Renal cortex interstitium (tissue), 15 donors: Measurements from ENCODE around the gene ZBTB4. TPM values are rescaled to one million over a fixed set of nuclear protein-coding genes. Genes with fewer than 3 reads are reported as not detected.
A peak's percentile ranks its signal among the peaks of the same experiment; 100 is the strongest.

Experiments used
- DNase-seq, 11 donors: peaks; one replicate each; pipeline ENCODE4 v3.0.0-alpha.2; 2013; ENCODE audit warnings: low read depth in 9 of 11, low spot score in 4 of 11; ENCODE audit errors: extremely low read depth in 1 of 11
- long read RNA-seq, 16 experiments: transcript quantifications; one replicate each; lab custom pipeline, GENCODE V29; 2026
- polyA plus RNA-seq, 3 donors: library from polyadenylated mRNA; unstranded; fragments of 120-200 nt; gene quantifications; one replicate each; pipeline ENCODE4 v1.2.1, GENCODE V29; 2013; ENCODE audit not compliant: insufficient read length in 3 of 3

Gene ZBTB4
- polyA plus RNA-seq, result 10 to 100 TPM; 34.9 to 54.9 (median 40.9) TPM
- long read RNA-seq, donor 1, full-length matches to known transcripts, result 2 of 11 reads
- long read RNA-seq, donor 1, partial matches to known transcripts, result 9 of 11 reads
- long read RNA-seq, donor 1, other reads (novel, unspliced or antisense), result 0 of 11 reads
- long read RNA-seq, donor 2, full-length matches to known transcripts, result 4 of 16 reads
- long read RNA-seq, donor 2, partial matches to known transcripts, result 12 of 16 reads
- long read RNA-seq, donor 2, other reads (novel, unspliced or antisense), result 0 of 16 reads
- long read RNA-seq, donor 3, full-length matches to known transcripts, result 3 of 11 reads
- long read RNA-seq, donor 3, partial matches to known transcripts, result 8 of 11 reads
- long read RNA-seq, donor 3, other reads (novel, unspliced or antisense), result 0 of 11 reads
- long read RNA-seq, donor 4, full-length matches to known transcripts, result 3 of 44 reads
- long read RNA-seq, donor 4, partial matches to known transcripts, result 35 of 44 reads
- long read RNA-seq, donor 4, other reads (novel, unspliced or antisense), result 6 of 44 reads
- long read RNA-seq, donor 5, result 0 reads
- long read RNA-seq, donor 6, full-length matches to known transcripts, result 2 of 422 reads
- long read RNA-seq, donor 6, partial matches to known transcripts, result 315 of 422 reads
- long read RNA-seq, donor 6, other reads (novel, unspliced or antisense), result 105 of 422 reads
- long read RNA-seq, donor 7, full-length matches to known transcripts, result 2 of 304 reads
- long read RNA-seq, donor 7, partial matches to known transcripts, result 302 of 304 reads
- long read RNA-seq, donor 7, other reads (novel, unspliced or antisense), result 0 of 304 reads
- long read RNA-seq, donor 8, result 0 reads
- long read RNA-seq, donor 9, full-length matches to known transcripts, result 4 of 12 reads
- long read RNA-seq, donor 9, partial matches to known transcripts, result 8 of 12 reads
- long read RNA-seq, donor 9, other reads (novel, unspliced or antisense), result 0 of 12 reads
- long read RNA-seq, donor 10, full-length matches to known transcripts, result 3 of 13 reads
- long read RNA-seq, donor 10, partial matches to known transcripts, result 10 of 13 reads
- long read RNA-seq, donor 10, other reads (novel, unspliced or antisense), result 0 of 13 reads
- long read RNA-seq, donor 11, full-length matches to known transcripts, result 5 of 10 reads
- long read RNA-seq, donor 11, partial matches to known transcripts, result 5 of 10 reads
- long read RNA-seq, donor 11, other reads (novel, unspliced or antisense), result 0 of 10 reads
- long read RNA-seq, donor 12, partial matches to known transcripts, result 54 of 54 reads
- long read RNA-seq, donor 12, other reads (novel, unspliced or antisense), result 0 of 54 reads
- long read RNA-seq, donor 13, result 0 reads
- long read RNA-seq, donor 14, full-length matches to known transcripts, result 4 of 10 reads
- long read RNA-seq, donor 14, partial matches to known transcripts, result 6 of 10 reads
- long read RNA-seq, donor 14, other reads (novel, unspliced or antisense), result 0 of 10 reads
- long read RNA-seq, donor 15, partial matches to known transcripts, result 28 of 28 reads
- long read RNA-seq, donor 15, other reads (novel, unspliced or antisense), result 0 of 28 reads
- long read RNA-seq, donor 16, full-length matches to known transcripts, result 9 of 703 reads
- long read RNA-seq, donor 16, partial matches to known transcripts, result 534 of 703 reads
- long read RNA-seq, donor 16, other reads (novel, unspliced or antisense), result 160 of 703 reads

- DNase-seq, result peak in 2 of 11 donors; percentile 27 to 50
Measured at GRCh38 chr17:7479213-7480088, at the start of gene ZBTB4. ZBTB4 (minus strand) TSS chr17:7479631; CDS start chr17:7466801, 12,830 bp downstream.

GRCh38 chr17:7528842-7529241 lies 49.4 kb upstream of the ZBTB4 start:
- no peak for DNase-seq

- DNase-seq, result no peak
Measured at GRCh38 chr17:7523033-7523432, 43.6 kb upstream of the ZBTB4 start.

- DNase-seq, result no peak
Measured at GRCh38 chr17:7515911-7516610, 36.6 kb upstream of the ZBTB4 start.

- DNase-seq, result no peak
Measured at GRCh38 chr17:7513850-7514419, 34.5 kb upstream of the ZBTB4 start.

- DNase-seq, result no peak
Measured at GRCh38 chr17:7512824-7513540, 33.6 kb upstream of the ZBTB4 start.

GRCh38 chr17:7512105-7512504 lies 32.7 kb upstream of the ZBTB4 start:
- no peak for DNase-seq

- DNase-seq, result no peak
Measured at GRCh38 chr17:7511108-7511507, 31.7 kb upstream of the ZBTB4 start.

- no peak for DNase-seq
Measured at GRCh38 chr17:7509937-7510336, 30.5 kb upstream of the ZBTB4 start.

GRCh38 chr17:7508846-7509245 lies 29.4 kb upstream of the ZBTB4 start:
- DNase-seq, result no peak

GRCh38 chr17:7508145-7508544 lies 28.7 kb upstream of the ZBTB4 start:
- no peak for DNase-seq

- no peak for DNase-seq
Measured at GRCh38 chr17:7503521-7503920, 24.1 kb upstream of the ZBTB4 start.

GRCh38 chr17:7502987-7503386 lies 23.6 kb upstream of the ZBTB4 start:
- DNase-seq, result no peak

GRCh38 chr17:7502171-7502847 lies 22.9 kb upstream of the ZBTB4 start:
- no peak for DNase-seq

GRCh38 chr17:7501729-7502128 lies 22.3 kb upstream of the ZBTB4 start:
- no peak for DNase-seq
